HepG2 (cell line): ENCODE results near the gene PPP1R8. TPM values are rescaled to one million over a fixed set of nuclear protein-coding genes. Genes with fewer than 3 reads are reported as not detected.
A peak's percentile ranks its signal among the peaks of the same experiment; 100 is the strongest.

Experiments used
- ARID2 ChIP-seq: sonication (generic); formaldehyde crosslinking; IDR thresholded peaks from 2 replicates; pipeline ENCODE4 v1.8.1; 2022; ENCODE audit warnings: mild to moderate bottlenecking, missing genetic modification reagents, borderline replicate concordance
- BCL6 ChIP-seq: IDR thresholded peaks from 2 replicates; pipeline ENCODE4 v1.6.1; 2016; ENCODE audit warnings: missing genetic modification reagents, missing compliant biosample characterization
- GATAD2A ChIP-seq: IDR thresholded peaks from 2 replicates; pipeline ENCODE4 v1.6.1; 2016
- HNRNPUL1 ChIP-seq: fragments of 200-400 bp; formaldehyde crosslinking; IDR thresholded peaks from 2 replicates; pipeline ENCODE4 v1.6.1; 2017; ENCODE audit warnings: low read depth, mild to moderate bottlenecking, low read length, moderate library complexity
- IKZF1 ChIP-seq: fragments of 450-650 bp; IDR thresholded peaks from 2 replicates; pipeline ENCODE4 v1.7.1; 2016
- KDM5A ChIP-seq: fragments of 200-600 bp; sonication (generic); IDR thresholded peaks from 2 replicates; pipeline ENCODE4 v1.7.0; 2018; ENCODE audit warnings: antibody characterized with exemption, mild to moderate bottlenecking, low read length, borderline replicate concordance
- MEIS2 ChIP-seq: sonication (generic); formaldehyde crosslinking; IDR thresholded peaks from 2 replicates; pipeline ENCODE4 v1.9.0; 2021; ENCODE audit warnings: mild to moderate bottlenecking, missing genetic modification reagents
- NCOA1 ChIP-seq: sonication (generic); formaldehyde crosslinking; IDR thresholded peaks from 2 replicates; pipeline ENCODE4 v1.9.0; 2021; ENCODE audit warnings: missing genetic modification reagents
- PCBP1 ChIP-seq: fragments of 200-400 bp; formaldehyde crosslinking; IDR thresholded peaks from 2 replicates; pipeline ENCODE4 v1.6.1; 2017; ENCODE audit warnings: mild to moderate bottlenecking, low read depth, low read length, borderline replicate concordance
- RAD21 ChIP-seq: fragments of 450-650 bp; formaldehyde crosslinking; IDR thresholded peaks from 2 replicates; pipeline ENCODE4 v1.5.0; 2020; ENCODE audit warnings: mild to moderate bottlenecking
- SMAD3 ChIP-seq: sonication (generic); formaldehyde crosslinking; IDR thresholded peaks from 2 replicates; pipeline ENCODE4 v1.4.0; 2020; ENCODE audit warnings: missing genetic modification reagents
- SRSF4 ChIP-seq: fragments of 200-400 bp; formaldehyde crosslinking; IDR thresholded peaks from one replicate; pipeline ENCODE4 v1.6.1; 2018; ENCODE audit warnings: mild to moderate bottlenecking, low read depth, low read length, moderate library complexity; ENCODE audit not compliant: poor library complexity, severe bottlenecking
- ZNF263 ChIP-seq: sonication (generic); formaldehyde crosslinking; IDR thresholded peaks from 2 replicates; pipeline ENCODE4 v1.4.0; 2020; ENCODE audit warnings: missing genetic modification reagents
- ZNF790 ChIP-seq: sonication (generic); formaldehyde crosslinking; IDR thresholded peaks from 2 replicates; pipeline ENCODE4 v1.8.0; 2022; ENCODE audit warnings: missing genetic modification reagents, mild to moderate bottlenecking, borderline replicate concordance
- polyA plus RNA-seq, 8 experiments: library from polyadenylated mRNA; depleted of rRNA in 3 of 8; stranded (reverse) in 7 of 8; unstranded in 1 of 8; fragments of >200 nt; fragmentation: Illumina TruSeq in 4 of 8; extraction: Trizol in 4 of 8; gene quantifications; 2 replicates each; pipeline versions ENCODE4 v1.2.1 to v1.2.3, GENCODE V29; 2011 to 2016; ENCODE audit warnings: low read depth in 4 of 8, missing spikeins in 1 of 8, mixed read lengths in 1 of 8; ENCODE audit not compliant: insufficient read depth in 1 of 8
- total RNA-seq, 5 experiments: library from RNA; depleted of rRNA; stranded (reverse); fragments of >200 nt; fragmentation: Illumina TruSeq; extraction: Trizol; gene quantifications; 2 replicates each; pipeline ENCODE4 v1.2.3, GENCODE V29; 2016; ENCODE audit warnings: low read depth in 1 of 5
- TF ChIP-seq, protein P1 (sequence below): IDR thresholded peaks from 2 replicates; pipeline ENCODE4 v1.4.0; 2020; ENCODE audit warnings: mild to moderate bottlenecking, missing genetic modification reagents
- TF ChIP-seq, protein P2 (sequence below): sonication (generic); formaldehyde crosslinking; IDR thresholded peaks from 2 replicates; pipeline ENCODE4 v1.8.1; 2022; ENCODE audit warnings: low read depth, mild to moderate bottlenecking, missing genetic modification reagents
- TF ChIP-seq, protein P3 (sequence below): sonication (generic); formaldehyde crosslinking; IDR thresholded peaks from 2 replicates; pipeline ENCODE4 v1.4.0; 2020; ENCODE audit warnings: missing genetic modification reagents, low read depth, mild to moderate bottlenecking, borderline replicate concordance
- TF ChIP-seq, protein P4 (sequence below): sonication (generic); formaldehyde crosslinking; IDR thresholded peaks from 2 replicates; pipeline ENCODE4 v1.4.0; 2020; ENCODE audit warnings: missing genetic modification reagents

PPP1R8 gene
- total and polyA plus RNA-seq, 2 of the 13 experiments (the other 11 are each of a cell fraction or from before 2014, with no cell fraction given): 38.3 to 62.2 TPM

DNA sequence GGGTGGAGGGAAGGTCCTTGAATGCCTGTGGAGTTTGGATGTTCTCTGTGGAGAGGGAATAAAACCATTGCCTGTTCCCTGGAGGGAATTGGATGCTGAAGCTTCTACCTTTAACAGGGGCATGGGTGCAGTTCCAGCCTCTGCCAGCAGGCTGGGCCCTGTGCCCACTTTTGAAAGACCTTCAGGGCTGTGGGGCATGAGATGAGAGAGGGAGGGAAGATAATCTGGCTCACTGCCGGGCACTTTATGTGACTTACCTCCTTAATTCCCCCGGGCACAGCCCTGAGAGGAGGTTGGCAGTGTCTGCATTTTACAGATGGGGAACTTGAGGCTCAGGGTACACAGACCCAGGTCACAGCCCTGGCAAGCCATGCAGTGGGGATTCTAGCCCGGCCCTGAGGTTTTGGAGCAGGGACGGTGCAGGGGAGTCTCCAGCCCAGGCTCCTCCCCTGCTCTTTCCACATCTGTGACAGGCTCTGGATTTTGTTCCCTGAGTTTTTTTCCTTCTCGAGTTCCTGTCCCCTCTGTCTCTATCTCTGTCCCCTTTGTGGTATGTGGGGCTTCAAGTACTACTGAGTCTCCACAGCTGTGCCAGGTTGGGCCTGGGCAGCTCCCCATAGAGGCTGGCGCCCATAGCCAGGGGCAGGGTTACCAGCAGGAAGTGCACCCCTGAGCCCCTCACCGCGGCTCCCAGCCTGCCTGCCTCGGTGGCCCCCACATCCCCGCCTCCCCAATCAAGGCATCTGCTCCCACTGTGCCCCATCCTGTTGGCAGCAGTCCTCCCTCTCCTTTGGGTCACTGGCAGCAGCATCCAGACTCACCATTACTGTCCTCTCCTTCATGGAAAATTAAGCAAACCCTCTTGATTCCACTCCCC lies 27.7 kb downstream of the PPP1R8 start (continued):
- TF ChIP-seq, protein P1, sequence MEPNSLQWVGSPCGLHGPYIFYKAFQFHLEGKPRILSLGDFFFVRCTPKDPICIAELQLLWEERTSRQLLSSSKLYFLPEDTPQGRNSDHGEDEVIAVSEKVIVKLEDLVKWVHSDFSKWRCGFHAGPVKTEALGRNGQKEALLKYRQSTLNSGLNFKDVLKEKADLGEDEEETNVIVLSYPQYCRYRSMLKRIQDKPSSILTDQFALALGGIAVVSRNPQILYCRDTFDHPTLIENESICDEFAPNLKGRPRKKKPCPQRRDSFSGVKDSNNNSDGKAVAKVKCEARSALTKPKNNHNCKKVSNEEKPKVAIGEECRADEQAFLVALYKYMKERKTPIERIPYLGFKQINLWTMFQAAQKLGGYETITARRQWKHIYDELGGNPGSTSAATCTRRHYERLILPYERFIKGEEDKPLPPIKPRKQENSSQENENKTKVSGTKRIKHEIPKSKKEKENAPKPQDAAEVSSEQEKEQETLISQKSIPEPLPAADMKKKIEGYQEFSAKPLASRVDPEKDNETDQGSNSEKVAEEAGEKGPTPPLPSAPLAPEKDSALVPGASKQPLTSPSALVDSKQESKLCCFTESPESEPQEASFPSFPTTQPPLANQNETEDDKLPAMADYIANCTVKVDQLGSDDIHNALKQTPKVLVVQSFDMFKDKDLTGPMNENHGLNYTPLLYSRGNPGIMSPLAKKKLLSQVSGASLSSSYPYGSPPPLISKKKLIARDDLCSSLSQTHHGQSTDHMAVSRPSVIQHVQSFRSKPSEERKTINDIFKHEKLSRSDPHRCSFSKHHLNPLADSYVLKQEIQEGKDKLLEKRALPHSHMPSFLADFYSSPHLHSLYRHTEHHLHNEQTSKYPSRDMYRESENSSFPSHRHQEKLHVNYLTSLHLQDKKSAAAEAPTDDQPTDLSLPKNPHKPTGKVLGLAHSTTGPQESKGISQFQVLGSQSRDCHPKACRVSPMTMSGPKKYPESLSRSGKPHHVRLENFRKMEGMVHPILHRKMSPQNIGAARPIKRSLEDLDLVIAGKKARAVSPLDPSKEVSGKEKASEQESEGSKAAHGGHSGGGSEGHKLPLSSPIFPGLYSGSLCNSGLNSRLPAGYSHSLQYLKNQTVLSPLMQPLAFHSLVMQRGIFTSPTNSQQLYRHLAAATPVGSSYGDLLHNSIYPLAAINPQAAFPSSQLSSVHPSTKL (CRISPR knock-in tag): peak; percentile 29; the same call in 1 of the 2 replicates
- TF ChIP-seq RAD21 (CRISPR knock-in tag): peak; percentile 86
- TF ChIP-seq PCBP1: no peak
- no peak for TF ChIP-seq NCOA1 (CRISPR knock-in tag)
- TF ChIP-seq ZNF790 (CRISPR knock-in tag): no peak
- TF ChIP-seq, protein P2, sequence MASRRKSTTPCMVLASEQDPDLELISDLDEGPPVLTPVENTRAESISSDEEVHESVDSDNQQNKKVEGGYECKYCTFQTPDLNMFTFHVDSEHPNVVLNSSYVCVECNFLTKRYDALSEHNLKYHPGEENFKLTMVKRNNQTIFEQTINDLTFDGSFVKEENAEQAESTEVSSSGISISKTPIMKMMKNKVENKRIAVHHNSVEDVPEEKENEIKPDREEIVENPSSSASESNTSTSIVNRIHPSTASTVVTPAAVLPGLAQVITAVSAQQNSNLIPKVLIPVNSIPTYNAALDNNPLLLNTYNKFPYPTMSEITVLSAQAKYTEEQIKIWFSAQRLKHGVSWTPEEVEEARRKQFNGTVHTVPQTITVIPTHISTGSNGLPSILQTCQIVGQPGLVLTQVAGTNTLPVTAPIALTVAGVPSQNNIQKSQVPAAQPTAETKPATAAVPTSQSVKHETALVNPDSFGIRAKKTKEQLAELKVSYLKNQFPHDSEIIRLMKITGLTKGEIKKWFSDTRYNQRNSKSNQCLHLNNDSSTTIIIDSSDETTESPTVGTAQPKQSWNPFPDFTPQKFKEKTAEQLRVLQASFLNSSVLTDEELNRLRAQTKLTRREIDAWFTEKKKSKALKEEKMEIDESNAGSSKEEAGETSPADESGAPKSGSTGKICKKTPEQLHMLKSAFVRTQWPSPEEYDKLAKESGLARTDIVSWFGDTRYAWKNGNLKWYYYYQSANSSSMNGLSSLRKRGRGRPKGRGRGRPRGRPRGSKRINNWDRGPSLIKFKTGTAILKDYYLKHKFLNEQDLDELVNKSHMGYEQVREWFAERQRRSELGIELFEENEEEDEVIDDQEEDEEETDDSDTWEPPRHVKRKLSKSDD: no peak
- TF ChIP-seq, protein P3, sequence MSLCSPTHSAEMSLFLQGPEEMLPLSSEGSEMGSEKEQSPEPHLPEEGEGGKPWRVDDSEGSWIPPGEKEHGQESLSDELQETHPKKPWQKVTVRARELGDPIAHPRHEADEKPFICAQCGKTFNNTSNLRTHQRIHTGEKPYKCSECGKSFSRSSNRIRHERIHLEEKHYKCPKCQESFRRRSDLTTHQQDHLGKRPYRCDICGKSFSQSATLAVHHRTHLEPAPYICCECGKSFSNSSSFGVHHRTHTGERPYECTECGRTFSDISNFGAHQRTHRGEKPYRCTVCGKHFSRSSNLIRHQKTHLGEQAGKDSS (CRISPR knock-in tag): no peak
- peak; percentile 58 for TF ChIP-seq ZNF263 (CRISPR knock-in tag)
- no peak for TF ChIP-seq SRSF4
- TF ChIP-seq SMAD3: no peak
- no peak for TF ChIP-seq HNRNPUL1
- TF ChIP-seq ARID2 (CRISPR knock-in tag): no peak
- TF ChIP-seq KDM5A: no peak
- peak; percentile 48 for TF ChIP-seq GATAD2A (CRISPR knock-in tag)
- TF ChIP-seq MEIS2 (CRISPR knock-in tag): no peak
- TF ChIP-seq, protein P4, sequence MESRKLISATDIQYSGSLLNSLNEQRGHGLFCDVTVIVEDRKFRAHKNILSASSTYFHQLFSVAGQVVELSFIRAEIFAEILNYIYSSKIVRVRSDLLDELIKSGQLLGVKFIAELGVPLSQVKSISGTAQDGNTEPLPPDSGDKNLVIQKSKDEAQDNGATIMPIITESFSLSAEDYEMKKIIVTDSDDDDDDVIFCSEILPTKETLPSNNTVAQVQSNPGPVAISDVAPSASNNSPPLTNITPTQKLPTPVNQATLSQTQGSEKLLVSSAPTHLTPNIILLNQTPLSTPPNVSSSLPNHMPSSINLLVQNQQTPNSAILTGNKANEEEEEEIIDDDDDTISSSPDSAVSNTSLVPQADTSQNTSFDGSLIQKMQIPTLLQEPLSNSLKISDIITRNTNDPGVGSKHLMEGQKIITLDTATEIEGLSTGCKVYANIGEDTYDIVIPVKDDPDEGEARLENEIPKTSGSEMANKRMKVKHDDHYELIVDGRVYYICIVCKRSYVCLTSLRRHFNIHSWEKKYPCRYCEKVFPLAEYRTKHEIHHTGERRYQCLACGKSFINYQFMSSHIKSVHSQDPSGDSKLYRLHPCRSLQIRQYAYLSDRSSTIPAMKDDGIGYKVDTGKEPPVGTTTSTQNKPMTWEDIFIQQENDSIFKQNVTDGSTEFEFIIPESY (CRISPR knock-in tag): 0 out of 2 replicates have a peak, but pooled peaks have one; percentile 27
- no peak for TF ChIP-seq IKZF1
- TF ChIP-seq BCL6 (CRISPR knock-in tag): peak; percentile 17; the same call in 1 of the 2 replicates
